HS-27A (cell line): ENCODE results near the gene SF3B1.
A peak's percentile ranks its signal among the peaks of the same experiment; 100 is the strongest.
"Not testable (repeated sequence)": the region's sequence is repeated elsewhere in the genome, so short reads cannot be mapped to it uniquely, and the experiment has no call there.

Source experiments
- DNase-seq: peaks from one replicate; pipeline ENCODE4 v3.0.0-alpha.2; 2012; ENCODE audit warnings: low read depth, missing footprints

The SF3B1 gene, protein sequence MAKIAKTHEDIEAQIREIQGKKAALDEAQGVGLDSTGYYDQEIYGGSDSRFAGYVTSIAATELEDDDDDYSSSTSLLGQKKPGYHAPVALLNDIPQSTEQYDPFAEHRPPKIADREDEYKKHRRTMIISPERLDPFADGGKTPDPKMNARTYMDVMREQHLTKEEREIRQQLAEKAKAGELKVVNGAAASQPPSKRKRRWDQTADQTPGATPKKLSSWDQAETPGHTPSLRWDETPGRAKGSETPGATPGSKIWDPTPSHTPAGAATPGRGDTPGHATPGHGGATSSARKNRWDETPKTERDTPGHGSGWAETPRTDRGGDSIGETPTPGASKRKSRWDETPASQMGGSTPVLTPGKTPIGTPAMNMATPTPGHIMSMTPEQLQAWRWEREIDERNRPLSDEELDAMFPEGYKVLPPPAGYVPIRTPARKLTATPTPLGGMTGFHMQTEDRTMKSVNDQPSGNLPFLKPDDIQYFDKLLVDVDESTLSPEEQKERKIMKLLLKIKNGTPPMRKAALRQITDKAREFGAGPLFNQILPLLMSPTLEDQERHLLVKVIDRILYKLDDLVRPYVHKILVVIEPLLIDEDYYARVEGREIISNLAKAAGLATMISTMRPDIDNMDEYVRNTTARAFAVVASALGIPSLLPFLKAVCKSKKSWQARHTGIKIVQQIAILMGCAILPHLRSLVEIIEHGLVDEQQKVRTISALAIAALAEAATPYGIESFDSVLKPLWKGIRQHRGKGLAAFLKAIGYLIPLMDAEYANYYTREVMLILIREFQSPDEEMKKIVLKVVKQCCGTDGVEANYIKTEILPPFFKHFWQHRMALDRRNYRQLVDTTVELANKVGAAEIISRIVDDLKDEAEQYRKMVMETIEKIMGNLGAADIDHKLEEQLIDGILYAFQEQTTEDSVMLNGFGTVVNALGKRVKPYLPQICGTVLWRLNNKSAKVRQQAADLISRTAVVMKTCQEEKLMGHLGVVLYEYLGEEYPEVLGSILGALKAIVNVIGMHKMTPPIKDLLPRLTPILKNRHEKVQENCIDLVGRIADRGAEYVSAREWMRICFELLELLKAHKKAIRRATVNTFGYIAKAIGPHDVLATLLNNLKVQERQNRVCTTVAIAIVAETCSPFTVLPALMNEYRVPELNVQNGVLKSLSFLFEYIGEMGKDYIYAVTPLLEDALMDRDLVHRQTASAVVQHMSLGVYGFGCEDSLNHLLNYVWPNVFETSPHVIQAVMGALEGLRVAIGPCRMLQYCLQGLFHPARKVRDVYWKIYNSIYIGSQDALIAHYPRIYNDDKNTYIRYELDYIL

DNA sequence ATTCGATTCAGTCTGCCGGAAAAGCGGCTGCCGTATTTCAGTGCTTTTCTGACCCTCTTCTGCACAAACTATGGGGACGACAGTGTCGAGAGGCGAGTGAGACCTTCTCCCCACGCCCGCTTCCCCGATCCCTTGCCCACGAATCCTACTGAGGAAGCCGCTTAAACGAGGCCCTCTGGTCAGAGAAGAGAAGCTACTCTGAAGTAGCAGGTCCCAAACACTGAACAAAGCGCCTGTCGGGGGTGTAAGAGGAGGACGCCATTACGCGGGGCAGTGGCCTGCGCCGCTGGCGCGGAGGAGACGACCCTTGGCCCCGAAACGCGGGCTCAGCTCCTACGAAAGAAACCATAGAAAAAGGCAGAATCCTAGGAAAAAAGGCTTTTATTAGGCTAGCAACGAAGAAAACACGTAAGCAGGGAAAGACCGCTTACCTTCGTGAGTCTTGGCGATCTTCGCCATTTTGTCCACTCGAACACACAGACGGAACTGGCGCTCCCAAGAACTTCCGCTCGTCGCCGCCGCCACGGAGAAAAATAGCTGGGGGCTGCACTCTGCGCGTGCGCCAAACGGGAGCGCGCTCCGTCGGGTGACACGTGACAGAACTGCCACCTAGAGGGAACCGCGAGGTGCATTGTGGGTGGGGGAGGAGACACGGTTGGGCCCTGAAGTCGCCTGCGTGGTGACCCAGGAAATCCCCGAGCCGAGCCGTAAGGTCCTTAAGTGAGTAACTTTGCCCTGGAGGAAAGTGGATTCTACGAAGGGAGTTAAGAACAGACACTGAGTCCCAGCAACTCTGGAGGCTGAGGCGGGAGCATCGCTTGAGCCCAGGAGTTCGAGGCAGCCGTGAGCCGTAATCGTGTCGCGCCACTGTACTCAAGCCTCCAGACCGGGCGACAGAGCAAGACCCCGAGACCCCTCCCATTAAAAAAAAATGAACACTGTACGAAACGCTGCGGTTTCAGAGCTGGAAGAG lies at the start of gene SF3B1:
SF3B1 (minus strand) TSS at position 488 of the 973 bp plus-strand sequence; CDS start at position 459, 29 bp downstream.
- peak; percentile 83 for DNase-seq

DNA sequence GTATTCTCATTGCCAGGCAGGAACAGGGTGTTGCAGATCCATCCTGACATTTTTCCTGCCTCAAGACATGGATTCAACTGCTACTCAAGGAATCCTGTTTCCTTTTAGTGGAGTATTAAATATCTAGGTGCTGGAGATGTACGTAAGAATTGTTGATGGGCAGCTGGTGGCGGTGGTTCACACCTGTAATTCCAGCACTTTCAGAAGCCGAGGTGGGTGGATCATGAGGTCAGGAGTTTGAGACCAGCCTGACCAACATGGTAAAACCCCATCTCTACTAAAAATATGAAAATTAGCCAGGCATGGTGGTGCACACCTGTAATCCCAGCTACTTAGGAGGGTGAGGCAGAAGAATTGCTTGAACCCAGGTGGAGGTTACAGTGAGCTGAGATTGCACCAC lies 49.4 kb upstream of the SF3B1 start:
- DNase-seq: not testable (repeated sequence)

DNA sequence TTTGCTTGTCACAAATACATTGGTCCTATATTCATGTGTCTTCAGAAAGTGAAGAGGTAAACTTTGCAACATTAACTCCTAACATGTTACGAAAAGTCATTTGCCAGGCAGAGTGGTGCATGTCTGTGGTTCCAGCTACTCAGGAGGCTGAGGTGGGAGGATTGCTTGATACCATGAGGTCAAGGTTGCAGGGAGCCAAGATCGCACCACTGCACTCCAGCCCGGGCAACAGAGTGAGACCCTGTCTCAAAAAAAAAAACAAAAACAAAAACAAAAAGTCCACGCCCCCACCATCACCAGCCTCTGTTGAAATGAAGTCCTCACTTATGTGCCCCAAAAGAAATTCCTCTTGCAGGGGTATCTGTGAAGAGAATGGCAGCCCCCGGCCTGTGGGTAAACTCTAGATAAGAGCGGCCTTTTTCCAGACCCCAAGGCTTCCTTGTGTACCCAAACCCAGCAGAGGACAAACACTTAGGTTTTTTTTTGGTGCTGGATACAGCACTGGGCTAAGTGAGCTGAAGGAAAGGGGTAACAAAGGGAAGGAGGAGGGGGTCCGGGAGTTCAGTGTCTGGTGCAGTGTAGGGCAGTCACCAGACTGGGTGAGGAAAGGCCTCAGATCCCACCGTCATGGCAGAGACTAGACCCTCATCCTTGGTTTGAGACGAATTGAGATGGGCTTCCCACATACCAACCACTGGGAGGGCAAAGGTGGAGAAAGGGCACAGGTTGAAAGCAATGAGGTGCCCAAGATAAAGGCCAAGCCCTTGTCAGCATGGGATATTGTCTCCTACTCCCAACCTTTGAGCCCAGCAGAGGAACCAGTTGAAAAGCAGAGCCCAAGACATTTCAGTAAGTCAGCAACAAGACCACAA lies 45.6 kb upstream of the SF3B1 start:
- DNase-seq: no peak

DNA sequence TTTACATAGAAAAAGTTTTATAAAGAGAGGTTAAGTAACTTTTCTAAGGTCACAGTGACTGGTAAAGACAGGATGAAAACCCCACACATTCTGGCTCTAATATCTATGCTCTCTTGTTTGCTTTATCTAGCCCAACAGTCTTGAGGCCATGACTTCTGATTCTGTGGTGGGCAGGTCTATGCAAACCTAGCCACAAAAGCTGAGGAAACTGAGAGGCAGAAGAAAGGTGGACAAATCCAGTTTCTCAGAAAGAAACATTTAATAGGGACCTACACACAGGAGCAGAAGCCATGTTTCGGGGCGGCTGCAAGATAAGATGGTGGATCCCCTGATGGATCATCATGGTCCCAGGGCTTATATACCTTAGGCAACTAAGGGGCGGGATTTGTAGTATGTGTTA lies 43.0 kb upstream of the SF3B1 start:
- no peak for DNase-seq

DNA sequence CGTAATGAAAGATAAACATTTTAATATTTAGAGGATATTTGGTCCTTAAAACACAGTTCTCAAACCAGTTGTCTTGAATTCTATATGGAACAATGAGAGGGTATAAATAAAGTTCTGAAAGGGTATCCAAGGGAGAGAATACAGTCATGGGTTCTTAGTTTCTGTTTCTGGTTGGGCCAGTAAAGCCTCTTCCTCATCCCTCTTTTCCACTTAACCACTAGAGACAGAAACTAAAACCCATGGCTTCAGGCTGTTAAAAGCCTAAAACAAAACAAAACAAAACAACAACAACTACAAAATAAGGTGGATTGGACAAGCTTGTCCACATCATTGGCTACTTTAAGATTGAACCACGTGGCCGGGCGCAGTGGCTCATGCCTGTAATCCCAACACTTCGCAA lies 37.3 kb upstream of the SF3B1 start:
- DNase-seq: no peak

DNA sequence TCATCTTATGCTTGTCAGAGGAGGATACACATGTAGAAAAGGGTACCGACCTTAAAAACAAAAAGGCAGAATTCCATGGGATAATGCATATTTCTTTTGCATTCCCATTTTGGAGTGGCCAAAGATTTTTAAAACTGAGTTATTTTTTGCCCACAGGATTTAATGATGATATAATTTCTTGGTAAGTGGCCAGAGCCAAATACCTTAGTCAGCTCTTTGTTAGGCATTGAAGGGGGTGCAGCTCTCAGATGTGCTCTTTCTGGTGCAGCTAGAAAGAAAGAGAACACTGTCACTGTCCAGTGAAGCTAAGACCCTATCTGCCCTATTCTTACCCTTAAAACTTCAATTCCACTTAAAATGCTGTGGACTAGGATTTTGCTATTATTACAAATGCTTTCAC lies 29.3 kb upstream of the SF3B1 start:
- no peak for DNase-seq

DNA sequence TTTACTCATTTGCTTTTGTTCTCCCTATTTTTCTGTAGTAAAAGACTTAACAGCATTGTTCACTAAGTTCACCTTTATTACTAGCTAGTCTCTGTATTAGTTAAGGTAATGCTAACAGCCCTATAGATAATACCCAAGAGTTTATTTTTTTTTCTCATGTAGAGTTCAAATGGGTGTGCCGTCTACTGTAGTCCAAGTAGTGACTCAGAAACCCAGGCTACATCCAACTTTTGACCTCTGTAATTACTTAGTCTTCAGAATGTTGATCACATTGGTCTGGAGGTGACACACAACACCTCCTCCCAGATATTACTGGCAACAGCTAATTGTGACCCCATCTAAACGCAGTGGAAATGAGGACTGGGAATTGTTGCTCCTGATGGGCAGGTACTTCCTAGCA lies 26.2 kb upstream of the SF3B1 start:
- no peak for DNase-seq

DNA sequence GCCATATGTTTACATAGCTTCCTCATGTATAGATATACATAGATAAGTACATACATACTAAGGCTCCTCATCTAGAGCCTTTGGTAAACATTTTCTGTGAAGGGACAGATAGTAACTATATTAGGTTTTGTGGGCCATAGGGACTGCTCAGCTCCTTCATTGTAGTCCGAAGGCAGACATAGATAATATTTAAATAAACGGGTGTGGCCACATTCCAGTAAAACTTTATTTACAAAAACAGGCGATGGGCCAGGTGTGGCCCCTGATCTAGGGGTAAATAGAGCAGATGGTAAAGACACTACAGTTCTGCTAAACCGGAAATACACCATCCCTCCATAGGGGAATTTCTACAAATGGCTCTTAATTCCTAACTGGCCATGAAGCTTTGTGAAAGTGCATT lies 25.8 kb upstream of the SF3B1 start:
- DNase-seq: no peak

DNA sequence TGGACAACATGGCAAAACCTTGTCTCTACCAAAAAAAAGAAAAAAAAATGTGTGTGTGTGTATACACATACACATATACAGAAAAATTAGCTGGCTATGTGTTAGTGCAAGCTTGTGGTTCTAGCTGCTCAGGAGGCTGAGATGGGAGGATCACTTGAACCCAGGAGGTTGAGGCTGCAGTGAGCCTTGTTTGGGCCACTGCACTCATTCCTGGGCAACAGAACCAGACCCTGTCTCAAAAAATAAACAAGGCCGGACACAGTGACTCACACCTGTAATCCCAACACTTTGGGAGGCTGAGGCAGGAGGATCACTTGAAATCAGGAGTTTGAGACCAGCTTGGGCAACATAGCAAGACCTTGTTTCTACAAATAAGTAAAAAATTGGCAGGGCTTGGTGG lies 20.6 kb upstream of the SF3B1 start:
- no peak for DNase-seq

DNA sequence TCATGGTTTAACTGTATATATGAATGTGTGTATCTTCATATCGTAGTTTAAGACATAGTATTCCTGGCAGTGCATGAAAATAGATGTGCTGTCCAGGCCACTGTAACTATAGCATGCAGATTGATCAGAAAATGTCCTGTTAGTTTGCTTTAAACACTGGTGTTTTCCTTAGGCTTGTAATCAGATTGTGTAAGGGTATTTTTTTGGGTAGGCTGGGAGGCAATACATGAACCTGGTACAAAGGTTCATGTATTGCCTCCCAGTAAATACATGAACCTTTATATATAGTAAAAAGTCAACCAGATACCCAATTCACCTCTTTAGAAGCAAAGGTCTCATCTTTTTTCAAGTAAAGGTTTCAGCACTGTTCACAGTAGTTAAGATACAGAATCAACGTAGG lies 20.1 kb upstream of the SF3B1 start:
- DNase-seq: no peak

DNA sequence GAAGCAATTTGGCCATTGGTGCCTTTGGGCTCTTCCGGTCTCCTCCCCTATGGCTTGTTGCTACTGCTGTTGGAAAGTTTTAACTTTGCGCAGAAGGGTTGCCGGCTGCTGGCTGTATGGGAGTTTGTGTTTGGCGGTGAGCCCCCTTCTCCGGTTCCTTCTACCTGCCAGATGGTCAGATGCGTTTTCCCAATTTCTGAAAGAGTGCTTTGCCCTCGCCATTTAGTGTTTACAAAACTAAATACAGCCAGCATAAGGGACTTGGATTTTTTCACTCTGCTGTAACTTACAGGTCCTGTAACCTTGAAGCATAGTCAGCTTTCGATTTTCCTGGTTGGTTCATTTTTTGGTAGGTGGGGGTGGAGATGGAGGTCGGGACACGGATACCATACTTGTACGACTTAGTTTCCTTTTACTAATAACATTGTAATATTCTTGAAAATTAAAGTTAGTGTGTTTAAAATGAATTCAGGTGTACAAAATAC lies 19.1 kb upstream of the SF3B1 start:
- peak; percentile 3 for DNase-seq

DNA sequence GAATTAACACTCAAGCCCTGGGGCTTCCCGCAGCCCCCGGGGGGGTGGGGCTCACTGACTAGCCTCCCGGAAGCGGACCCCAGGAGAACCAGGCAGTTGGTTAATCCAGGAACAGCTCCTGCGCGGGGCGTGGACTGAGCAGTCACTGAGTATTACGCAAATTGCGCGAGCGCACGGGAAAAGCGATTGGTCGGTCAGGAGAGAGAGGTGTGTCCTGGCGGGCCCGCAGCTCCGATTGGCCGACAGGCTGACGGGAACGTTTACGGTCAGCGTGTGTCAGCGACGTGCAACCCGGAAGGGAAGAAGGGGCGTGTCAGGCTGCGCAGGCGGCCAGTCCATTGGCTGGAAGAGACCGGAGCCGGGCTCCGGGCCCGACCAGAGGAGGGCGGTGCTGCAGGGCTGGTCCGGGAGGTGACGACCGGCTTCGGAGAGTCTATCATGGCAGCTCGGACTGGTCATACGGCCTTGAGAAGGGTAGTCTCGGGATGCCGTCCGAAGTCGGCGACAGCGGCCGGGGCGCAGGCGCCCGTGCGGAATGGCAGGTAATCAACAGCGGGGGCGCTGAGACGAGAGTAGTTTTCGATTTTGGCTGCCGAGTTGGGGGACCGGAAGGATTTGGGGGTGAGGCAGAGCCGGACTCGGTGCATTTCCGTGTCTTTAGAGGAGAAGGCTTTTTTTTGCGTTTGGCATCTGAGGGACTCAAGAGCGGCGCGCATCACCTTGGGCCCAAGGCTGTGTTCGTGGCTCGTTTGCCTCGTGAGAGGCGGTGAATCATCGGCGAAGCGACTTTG lies 18.5 kb upstream of the SF3B1 start, which contains the start of gene COQ10B:
COQ10B (plus strand) TSS at position 430 of the 791 bp plus-strand sequence; CDS start at position 439, 9 bp downstream.
- DNase-seq: peak; percentile 91

DNA sequence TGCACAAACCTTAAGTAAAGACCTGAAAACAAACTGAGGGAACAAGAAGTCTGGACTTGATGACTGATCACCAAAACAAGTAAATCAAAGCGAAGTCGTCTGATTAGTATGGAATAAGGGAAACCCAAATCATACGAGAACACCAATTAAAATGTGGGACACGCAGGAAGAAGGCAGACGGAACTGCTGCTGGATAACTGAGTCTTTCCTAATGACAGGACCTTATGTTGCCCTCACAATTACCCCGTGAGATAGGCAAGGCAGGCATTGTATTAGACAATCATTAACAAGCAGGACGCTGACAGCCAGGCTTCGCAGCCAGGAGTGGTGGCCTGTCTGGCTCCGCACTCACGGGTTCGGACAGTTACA lies 17.9 kb upstream of the SF3B1 start:
- DNase-seq: no peak

DNA sequence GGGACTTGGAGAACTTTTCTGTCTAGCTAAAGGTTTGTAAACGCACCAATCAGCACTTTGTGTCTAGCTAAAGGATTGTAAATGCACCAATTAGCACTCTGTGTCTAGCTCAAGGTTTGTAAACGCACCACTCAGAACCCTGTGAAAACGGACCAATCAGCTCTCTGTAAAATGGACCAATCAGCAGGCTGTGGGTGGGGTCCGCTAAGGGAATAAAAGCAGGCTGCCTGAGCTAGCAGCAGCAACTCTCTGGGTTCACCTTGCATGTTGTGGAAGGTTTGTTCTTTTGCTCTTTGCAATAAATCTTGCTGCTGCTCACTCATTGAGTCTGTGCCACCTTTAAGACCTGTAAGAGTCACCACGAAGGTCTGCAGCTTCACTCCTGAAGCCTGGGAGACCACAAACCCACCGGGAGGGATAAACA lies 16.1 kb upstream of the SF3B1 start:
- not testable (repeated sequence) for DNase-seq

DNA sequence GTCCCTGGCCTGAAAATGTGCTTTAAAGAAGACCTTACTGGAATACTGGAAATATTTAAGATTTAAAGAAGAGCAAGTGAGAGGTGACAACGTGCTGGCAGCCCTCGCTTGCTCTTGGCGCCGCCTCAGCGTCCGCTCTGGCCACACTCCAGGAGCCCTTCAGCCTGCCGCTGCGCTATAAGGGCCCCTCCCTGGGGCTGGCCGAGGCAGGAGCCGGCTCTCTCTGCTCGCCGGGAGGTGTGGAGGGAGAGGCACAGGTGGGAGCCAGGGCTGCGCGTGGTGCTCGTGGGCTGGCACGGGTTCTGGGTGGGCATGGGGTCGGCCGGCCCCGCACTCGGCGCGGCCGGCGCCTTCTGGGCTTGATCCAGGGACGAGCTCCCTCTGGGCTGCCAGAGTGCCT lies 15.6 kb upstream of the SF3B1 start:
- DNase-seq: no peak

DNA sequence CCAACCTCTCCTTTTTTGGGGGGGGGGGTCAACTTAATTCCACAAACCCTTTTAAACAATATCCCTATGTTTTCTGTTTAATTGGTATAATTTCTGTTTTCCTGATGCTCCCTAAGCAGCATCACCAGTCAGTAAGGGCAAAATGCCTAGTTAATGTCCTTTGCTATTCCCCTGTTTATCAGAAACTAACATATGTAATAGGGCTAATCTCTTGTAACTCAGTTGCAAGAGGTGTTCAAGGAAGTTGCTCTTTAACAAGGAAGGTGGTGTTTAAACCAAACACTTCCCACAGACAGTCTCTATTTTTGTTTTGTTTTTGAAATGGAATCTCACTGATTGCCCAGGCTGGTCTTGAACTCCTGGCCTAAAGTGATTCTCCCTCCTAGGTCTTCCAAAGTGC lies 12.0 kb upstream of the SF3B1 start:
- no peak for DNase-seq

DNA sequence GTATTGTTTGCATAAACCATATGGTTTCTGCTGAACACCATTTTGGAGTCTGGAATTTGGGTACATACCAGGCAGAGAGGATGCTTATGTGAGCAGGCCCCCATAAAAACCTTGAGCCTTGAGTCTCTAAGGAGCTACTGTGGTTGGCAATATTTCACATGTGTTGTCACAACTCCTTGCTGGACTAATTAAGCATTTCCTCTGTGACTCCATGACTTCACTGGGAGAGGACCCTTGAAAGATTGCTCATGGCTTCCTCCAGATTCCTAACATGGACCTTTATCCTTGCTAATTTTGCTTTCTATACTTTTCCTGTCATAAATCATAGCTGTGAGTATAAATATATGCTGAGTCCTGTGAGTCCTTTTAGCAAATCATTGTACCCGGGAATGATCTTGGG lies 10.9 kb upstream of the SF3B1 start:
- no peak for DNase-seq

DNA sequence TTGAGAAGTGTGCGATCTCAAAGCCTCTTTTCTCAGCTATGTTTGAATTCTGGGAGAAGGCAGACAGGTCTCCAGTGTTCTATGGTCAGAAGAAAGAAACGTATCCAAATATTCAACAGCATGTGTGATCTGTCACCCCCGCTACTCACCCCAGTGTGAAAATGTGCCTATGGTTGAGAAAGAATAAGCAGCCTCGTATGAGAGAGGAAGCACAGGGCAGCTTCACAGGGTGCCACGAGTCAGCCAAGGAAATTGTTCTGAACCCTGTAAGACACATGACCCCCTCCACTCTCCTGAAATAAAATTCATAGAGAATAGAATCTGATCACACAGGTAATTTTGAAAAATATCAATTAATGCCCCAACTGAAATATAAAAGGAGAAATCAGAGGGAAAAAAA lies 8.0 kb upstream of the SF3B1 start:
- DNase-seq: no peak

DNA sequence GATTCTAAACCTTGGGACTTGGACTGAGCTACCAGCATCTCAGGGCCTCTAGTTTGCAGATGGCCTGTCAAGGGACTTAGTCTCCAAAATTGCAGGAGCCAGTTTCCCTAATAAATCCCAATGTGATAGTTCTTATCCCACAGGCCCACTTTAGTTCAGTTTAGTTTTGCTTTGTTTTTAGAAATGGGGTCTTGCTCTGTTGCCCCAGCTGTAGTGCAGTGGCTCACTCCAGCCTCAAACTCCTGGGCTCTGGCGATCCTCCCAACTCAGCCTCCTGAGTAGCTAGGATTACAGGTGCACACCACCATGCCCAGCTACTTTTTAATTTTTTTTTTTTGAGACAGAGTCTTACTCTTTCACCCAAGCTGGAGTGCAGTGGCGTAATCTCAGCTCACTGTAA lies 2.6 kb upstream of the SF3B1 start:
- no peak for DNase-seq
